ENCODE measurements around the gene APOBR.
"Not testable (repeated sequence)": the region's sequence is repeated elsewhere in the genome, so short reads cannot be mapped to it uniquely, and the experiment has no call there.

The APOBR gene

GRCh38 chr16:28526201-28527099, 32.0 kb downstream of the APOBR start:
- H3K27ac ChIP-seq (ENCODE audit: low read depth, low read length), result no peak overlapping the region
- peaks cover 2 to 30% (median 22%) of the 10 kb centered on the region in 5 donors for H3K4me1 ChIP-seq (ENCODE audit: control insufficient read depth in 5 of 5, insufficient read depth in 5 of 5, low read length in 5 of 5)
- H3K27me3 ChIP-seq (ENCODE audit: control insufficient read depth in 5 of 5, insufficient read depth in 4 of 5, low read length in 5 of 5), result no peaks in the 10 kb centered on the region
- peak overlapping the region in 1 of 5 donors; percentile 4 for H3K9ac ChIP-seq (ENCODE audit: low read length in 5 of 5)
- no peaks in the 10 kb centered on the region for H3K36me3 ChIP-seq (ENCODE audit: control insufficient read depth in 5 of 5, insufficient read depth in 5 of 5, low read length in 5 of 5)
- H3K4me3 ChIP-seq (ENCODE audit: low read depth in 1 of 5, low read length in 5 of 5), result no peak overlapping the region
- H3K9me3 ChIP-seq (ENCODE audit: control insufficient read depth in 5 of 5, low read length in 5 of 5), result no peaks in the 10 kb centered on the region

GRCh38 chr16:28527100-28527785, 32.8 kb downstream of the APOBR start:
- not testable (repeated sequence) for H3K9ac ChIP-seq (ENCODE audit: low read length in 5 of 5); H3K9me3 ChIP-seq (ENCODE audit: control insufficient read depth in 5 of 5, low read length in 5 of 5); H3K4me3 ChIP-seq (ENCODE audit: low read depth in 1 of 5, low read length in 5 of 5); H3K36me3 ChIP-seq (ENCODE audit: control insufficient read depth in 5 of 5, insufficient read depth in 5 of 5, low read length in 5 of 5); H3K27me3 ChIP-seq (ENCODE audit: control insufficient read depth in 5 of 5, insufficient read depth in 4 of 5, low read length in 5 of 5); H3K27ac ChIP-seq (ENCODE audit: low read depth, low read length)
- peaks cover 2 to 36% (median 29%) of the 10 kb centered on the region in 5 donors for H3K4me1 ChIP-seq (ENCODE audit: control insufficient read depth in 5 of 5, insufficient read depth in 5 of 5, low read length in 5 of 5)

- no peak overlapping the region for H3K27ac ChIP-seq (ENCODE audit: low read depth, low read length)
- H3K9ac ChIP-seq (ENCODE audit: low read length in 5 of 5), result no peak overlapping the region
- peaks cover 2 to 44% (median 36%) of the 10 kb centered on the region in 5 donors for H3K4me1 ChIP-seq (ENCODE audit: control insufficient read depth in 5 of 5, insufficient read depth in 5 of 5, low read length in 5 of 5)
- H3K27me3 ChIP-seq (ENCODE audit: control insufficient read depth in 5 of 5, insufficient read depth in 4 of 5, low read length in 5 of 5), result no peaks in the 10 kb centered on the region
- H3K9me3 ChIP-seq (ENCODE audit: control insufficient read depth in 5 of 5, low read length in 5 of 5), result no peaks in the 10 kb centered on the region
- no peak overlapping the region for H3K4me3 ChIP-seq (ENCODE audit: low read depth in 1 of 5, low read length in 5 of 5)
- no peaks in the 10 kb centered on the region for H3K36me3 ChIP-seq (ENCODE audit: control insufficient read depth in 5 of 5, insufficient read depth in 5 of 5, low read length in 5 of 5)
These were observed 33.5 kb downstream of the APOBR start for GRCh38 chr16:28527985-28528384.

GRCh38 chr16:28528463-28528867, 34.0 kb downstream of the APOBR start:
- Histone ChIP-seq H3K9me3 (ENCODE audit: control insufficient read depth in 5 of 5, low read length in 5 of 5) (no peaks in the 10 kb centered on the region), H3K4me3 (ENCODE audit: low read depth in 1 of 5, low read length in 5 of 5) (no peak overlapping the region), H3K4me1 (ENCODE audit: control insufficient read depth in 5 of 5, insufficient read depth in 5 of 5, low read length in 5 of 5) (peaks cover 2 to 44% (median 40%) of the 10 kb centered on the region in 5 donors), H3K27ac (ENCODE audit: low read depth, low read length) (no peak overlapping the region), H3K27me3 (ENCODE audit: control insufficient read depth in 5 of 5, insufficient read depth in 4 of 5, low read length in 5 of 5) (no peaks in the 10 kb centered on the region), H3K9ac (ENCODE audit: low read length in 5 of 5) (no peak overlapping the region), H3K36me3 (ENCODE audit: control insufficient read depth in 5 of 5, insufficient read depth in 5 of 5, low read length in 5 of 5) (no peaks in the 10 kb centered on the region)

GRCh38 chr16:28529124-28529523, 34.7 kb downstream of the APOBR start:
- Histone ChIP-seq H3K9ac (ENCODE audit: low read length in 5 of 5) (no peak overlapping the region), H3K36me3 (ENCODE audit: control insufficient read depth in 5 of 5, insufficient read depth in 5 of 5, low read length in 5 of 5) (no peaks in the 10 kb centered on the region), H3K27me3 (ENCODE audit: control insufficient read depth in 5 of 5, insufficient read depth in 4 of 5, low read length in 5 of 5) (no peaks in the 10 kb centered on the region), H3K4me1 (ENCODE audit: control insufficient read depth in 5 of 5, insufficient read depth in 5 of 5, low read length in 5 of 5) (peaks cover 0 to 42% (median 40%) of the 10 kb centered on the region in 5 donors), H3K27ac (ENCODE audit: low read depth, low read length) (no peak overlapping the region), H3K4me3 (ENCODE audit: low read depth in 1 of 5, low read length in 5 of 5) (no peak overlapping the region), H3K9me3 (ENCODE audit: control insufficient read depth in 5 of 5, low read length in 5 of 5) (no peaks in the 10 kb centered on the region)

GRCh38 chr16:28531777-28532744, 37.6 kb downstream of the APOBR start:
- peak overlapping the region; percentile 4 to 76 (median 26) for H3K9ac ChIP-seq (ENCODE audit: low read length in 5 of 5)
- H3K9me3 ChIP-seq (ENCODE audit: control insufficient read depth in 5 of 5, low read length in 5 of 5), result no peaks in the 10 kb centered on the region
- peak overlapping the region in 1 of 5 donors; percentile 10 for H3K4me3 ChIP-seq (ENCODE audit: low read depth in 1 of 5, low read length in 5 of 5)
- peak overlapping the region; percentile 79 for H3K27ac ChIP-seq (ENCODE audit: low read depth, low read length)
- no peaks in the 10 kb centered on the region for H3K27me3 ChIP-seq (ENCODE audit: control insufficient read depth in 5 of 5, insufficient read depth in 4 of 5, low read length in 5 of 5)
- peaks cover 0 to 3% (median 2%) of the 10 kb centered on the region in 5 donors for H3K36me3 ChIP-seq (ENCODE audit: control insufficient read depth in 5 of 5, insufficient read depth in 5 of 5, low read length in 5 of 5)
- peaks cover 2 to 53% (median 44%) of the 10 kb centered on the region in 5 donors for H3K4me1 ChIP-seq (ENCODE audit: control insufficient read depth in 5 of 5, insufficient read depth in 5 of 5, low read length in 5 of 5)

GRCh38 chr16:28532940-28533647, 38.7 kb downstream of the APOBR start:
- H3K4me1 ChIP-seq (ENCODE audit: control insufficient read depth in 5 of 5, insufficient read depth in 5 of 5, low read length in 5 of 5), result peaks cover 3 to 63% (median 54%) of the 10 kb centered on the region in 5 donors
- H3K36me3 ChIP-seq (ENCODE audit: control insufficient read depth in 5 of 5, insufficient read depth in 5 of 5, low read length in 5 of 5), result peaks cover 0 to 4% (median 3%) of the 10 kb centered on the region in 5 donors
- H3K4me3 ChIP-seq (ENCODE audit: low read depth in 1 of 5, low read length in 5 of 5), result no peak overlapping the region
- H3K27ac ChIP-seq (ENCODE audit: low read depth, low read length), result peak overlapping the region; percentile 79
- no peaks in the 10 kb centered on the region for H3K9me3 ChIP-seq (ENCODE audit: control insufficient read depth in 5 of 5, low read length in 5 of 5)
- no peaks in the 10 kb centered on the region for H3K27me3 ChIP-seq (ENCODE audit: control insufficient read depth in 5 of 5, insufficient read depth in 4 of 5, low read length in 5 of 5)
- peak overlapping the region in 3 of 5 donors; percentile 0 to 76 (median 17) for H3K9ac ChIP-seq (ENCODE audit: low read length in 5 of 5)

- H3K4me1 ChIP-seq (ENCODE audit: control insufficient read depth in 5 of 5, insufficient read depth in 5 of 5, low read length in 5 of 5), result peaks cover 8 to 79% (median 63%) of the 10 kb centered on the region in 5 donors
- H3K27ac ChIP-seq (ENCODE audit: low read depth, low read length), result peak overlapping the region; percentile 79
- no peak overlapping the region for H3K9ac ChIP-seq (ENCODE audit: low read length in 5 of 5)
- no peaks in the 10 kb centered on the region for H3K9me3 ChIP-seq (ENCODE audit: control insufficient read depth in 5 of 5, low read length in 5 of 5)
- H3K27me3 ChIP-seq (ENCODE audit: control insufficient read depth in 5 of 5, insufficient read depth in 4 of 5, low read length in 5 of 5), result no peaks in the 10 kb centered on the region
- peaks cover 0 to 4% (median 3%) of the 10 kb centered on the region in 5 donors for H3K36me3 ChIP-seq (ENCODE audit: control insufficient read depth in 5 of 5, insufficient read depth in 5 of 5, low read length in 5 of 5)
- H3K4me3 ChIP-seq (ENCODE audit: low read depth in 1 of 5, low read length in 5 of 5), result peak overlapping the region in 1 of 5 donors; percentile 30
These were observed 40.3 kb downstream of the APOBR start for GRCh38 chr16:28534542-28535373.

Data from subcutaneous abdominal adipose tissue (tissue), 5 donors.